Measurements from ENCODE around the gene TNFRSF12A. TPM values are rescaled to one million over a fixed set of nuclear protein-coding genes. Genes with fewer than 3 reads are reported as not detected.

The TNFRSF12A gene
- total RNA-seq, 4 donors from 2014 or later = 2.3 to 59.6 (median 30.5) TPM

DNA sequence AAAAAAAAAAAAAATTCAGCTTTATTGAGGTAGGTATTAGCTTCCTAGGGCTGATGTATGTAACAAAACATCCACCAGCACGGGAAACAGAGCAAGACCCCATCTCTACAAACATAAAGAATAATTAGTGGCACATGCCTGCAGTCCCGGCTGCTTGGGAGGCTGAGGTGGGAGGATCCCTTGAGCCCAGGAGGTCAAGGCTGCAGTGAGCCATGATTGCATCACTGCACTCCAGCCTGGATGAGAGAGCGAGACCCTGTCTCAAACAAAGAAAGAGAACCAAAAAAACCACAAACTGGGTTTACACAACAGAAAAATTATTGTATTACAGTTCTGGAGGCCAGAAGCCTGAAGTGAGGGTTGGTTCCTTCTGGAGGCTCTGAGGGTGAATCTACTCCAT is 22.2 kb downstream of the TNFRSF12A start:
- Histone ChIP-seq H3K4me1 (peaks cover 33% of the 10 kb centered on the region), H3K4me3 (no peak overlapping the region), H3K27ac (no peak overlapping the region), H3K9me3 (no peaks in the 10 kb centered on the region), H3K36me3 (no peaks in the 10 kb centered on the region), H3K27me3 (peaks cover 89% of the 10 kb centered on the region)
- no peak for DNase-seq (ENCODE audit: low spot score in 2 of 2)
- no peak for TF ChIP-seq EP300 (IDR thresholded peaks at IDR 0.05)
- WGBS = 93% methylated on average over 3 of the region's 3 CpGs

- WGBS = 89% methylated on average over 6 of the region's 6 CpGs
- no peak for DNase-seq (ENCODE audit: low spot score in 2 of 2)
- H3K4me3 ChIP-seq = no peak overlapping the region
- peaks cover 25% of the 10 kb centered on the region for H3K4me1 ChIP-seq
- no peaks in the 10 kb centered on the region for H3K9me3 ChIP-seq
- no peaks in the 10 kb centered on the region for H3K36me3 ChIP-seq
- no peak overlapping the region for H3K27ac ChIP-seq
- TF ChIP-seq POLR2A (IDR thresholded peaks at IDR 0.05) = no peak
- no peak for TF ChIP-seq POLR2AphosphoS5 (IDR thresholded peaks at IDR 0.05)
- TF ChIP-seq, protein P1, sequence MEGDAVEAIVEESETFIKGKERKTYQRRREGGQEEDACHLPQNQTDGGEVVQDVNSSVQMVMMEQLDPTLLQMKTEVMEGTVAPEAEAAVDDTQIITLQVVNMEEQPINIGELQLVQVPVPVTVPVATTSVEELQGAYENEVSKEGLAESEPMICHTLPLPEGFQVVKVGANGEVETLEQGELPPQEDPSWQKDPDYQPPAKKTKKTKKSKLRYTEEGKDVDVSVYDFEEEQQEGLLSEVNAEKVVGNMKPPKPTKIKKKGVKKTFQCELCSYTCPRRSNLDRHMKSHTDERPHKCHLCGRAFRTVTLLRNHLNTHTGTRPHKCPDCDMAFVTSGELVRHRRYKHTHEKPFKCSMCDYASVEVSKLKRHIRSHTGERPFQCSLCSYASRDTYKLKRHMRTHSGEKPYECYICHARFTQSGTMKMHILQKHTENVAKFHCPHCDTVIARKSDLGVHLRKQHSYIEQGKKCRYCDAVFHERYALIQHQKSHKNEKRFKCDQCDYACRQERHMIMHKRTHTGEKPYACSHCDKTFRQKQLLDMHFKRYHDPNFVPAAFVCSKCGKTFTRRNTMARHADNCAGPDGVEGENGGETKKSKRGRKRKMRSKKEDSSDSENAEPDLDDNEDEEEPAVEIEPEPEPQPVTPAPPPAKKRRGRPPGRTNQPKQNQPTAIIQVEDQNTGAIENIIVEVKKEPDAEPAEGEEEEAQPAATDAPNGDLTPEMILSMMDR (IDR thresholded peaks at IDR 0.05) = no peak
- no peak for TF ChIP-seq EP300 (IDR thresholded peaks at IDR 0.05)
- H3K27me3 ChIP-seq = peaks cover 89% of the 10 kb centered on the region
These were observed 24.5 kb downstream of the TNFRSF12A start for GRCh38 chr16:3044708-3045107.

DNA sequence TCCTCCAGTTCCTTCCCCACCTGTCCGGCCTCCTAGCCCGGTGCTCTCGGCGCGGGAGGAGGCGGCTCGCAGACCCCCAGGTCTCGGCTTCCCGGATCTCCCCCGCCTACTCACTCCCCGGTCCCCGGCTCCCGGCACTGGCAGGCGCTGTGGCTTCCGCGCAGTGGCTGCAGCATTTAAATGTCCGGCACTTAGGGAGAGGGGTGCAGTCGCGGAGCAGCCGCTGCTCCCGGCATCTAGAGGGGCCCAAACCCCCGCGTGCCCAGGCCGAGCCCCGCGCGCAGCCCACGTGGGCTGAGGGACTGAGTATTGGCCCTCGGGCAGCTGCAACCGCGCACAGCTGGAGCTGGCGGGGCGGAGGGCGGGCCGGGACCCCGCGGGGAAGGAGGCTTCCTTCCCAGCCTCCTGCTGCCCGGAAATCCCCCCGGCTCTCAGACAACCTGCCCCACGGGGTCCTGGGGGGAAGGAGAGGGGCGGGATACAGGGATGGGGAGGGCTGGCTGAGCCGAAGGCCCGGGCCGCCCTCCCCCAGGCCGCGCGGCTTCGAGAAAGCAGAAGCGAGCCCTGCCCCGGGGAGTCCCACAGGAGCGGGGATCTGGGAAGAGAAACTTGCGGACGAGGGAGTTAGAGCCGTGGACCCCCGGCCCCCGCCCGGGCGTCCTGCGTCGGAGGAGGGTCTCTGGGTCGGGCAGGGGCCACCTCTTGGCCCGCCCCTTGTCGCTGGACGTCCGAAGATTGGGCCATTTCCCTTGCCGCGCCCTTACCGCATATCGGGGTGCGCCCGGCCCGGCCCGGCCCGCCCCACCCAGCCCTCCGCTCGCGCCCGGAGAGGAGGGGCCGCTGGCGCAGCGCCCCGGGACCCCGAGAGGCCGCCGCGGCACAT is 25.8 kb downstream of the TNFRSF12A start, which contains the start of gene MMP25:
TSS of gene MMP25 (plus strand) at position 804 of the 883 bp plus-strand sequence. CDS start 357 bp downstream, outside the sequence.
- DNase-seq (ENCODE audit: low spot score in 2 of 2) = no peak
- no peaks in the 10 kb centered on the region for H3K9me3 ChIP-seq
- H3K4me3 ChIP-seq = peak within 1 kb of the TSS; percentile 60
- H3K27me3 ChIP-seq = peaks cover 82% of the 10 kb centered on the region
- H3K4me1 ChIP-seq = peaks cover 25% of the 10 kb centered on the region
- TF ChIP-seq POLR2AphosphoS5 (IDR thresholded peaks at IDR 0.05) (no peak), EP300 (IDR thresholded peaks at IDR 0.05) (no peak), POLR2A (IDR thresholded peaks at IDR 0.05) (no peak)
- TF ChIP-seq, protein P1 (IDR thresholded peaks at IDR 0.05) = no peak
- H3K27ac ChIP-seq = no peak within 1 kb of the TSS
- 0% methylated on average over 2 of the region's 86 CpGs for WGBS
- H3K36me3 ChIP-seq = no peaks in the 10 kb centered on the region

GRCh38 chr16:3046641-3047386 is 26.6 kb downstream of the TNFRSF12A start:
- no peak overlapping the region for H3K27ac ChIP-seq
- DNase-seq (ENCODE audit: low spot score in 2 of 2) = no peak
- H3K36me3 ChIP-seq = no peaks in the 10 kb centered on the region
- TF ChIP-seq EP300 (IDR thresholded peaks at IDR 0.05) (no peak), POLR2AphosphoS5 (IDR thresholded peaks at IDR 0.05) (no peak), POLR2A (IDR thresholded peaks at IDR 0.05) (no peak)
- TF ChIP-seq, protein P1 (IDR thresholded peaks at IDR 0.05) = no peak
- H3K27me3 ChIP-seq = peaks cover 74% of the 10 kb centered on the region
- H3K4me1 ChIP-seq = peaks cover 25% of the 10 kb centered on the region
- H3K9me3 ChIP-seq = no peaks in the 10 kb centered on the region
- WGBS = 0% methylated on average over 20 of the region's 54 CpGs
- H3K4me3 ChIP-seq = peak overlapping the region; percentile 60

DNA sequence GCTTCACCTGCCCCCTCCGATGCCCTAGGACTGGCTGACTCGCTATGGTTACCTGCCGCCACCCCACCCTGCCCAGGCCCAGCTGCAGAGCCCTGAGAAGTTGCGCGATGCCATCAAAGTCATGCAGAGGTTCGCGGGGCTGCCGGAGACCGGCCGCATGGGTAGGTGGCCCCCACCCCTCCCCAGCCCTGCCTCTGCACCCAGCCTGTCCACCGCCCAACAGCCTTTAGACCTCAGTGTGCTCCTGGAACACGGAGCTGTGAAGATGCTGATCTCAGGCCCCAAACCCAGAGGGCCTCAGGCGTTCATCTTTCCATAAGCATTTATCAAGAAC is 27.2 kb downstream of the TNFRSF12A start:
- Histone ChIP-seq H3K9me3 (no peaks in the 10 kb centered on the region), H3K27ac (no peak overlapping the region), H3K36me3 (no peaks in the 10 kb centered on the region), H3K4me3 (no peak overlapping the region), H3K4me1 (peaks cover 25% of the 10 kb centered on the region), H3K27me3 (peaks cover 74% of the 10 kb centered on the region)
- 25% methylated on average over 11 of the region's 13 CpGs for WGBS
- DNase-seq (ENCODE audit: low spot score in 2 of 2) = no peak
- TF ChIP-seq POLR2AphosphoS5 (IDR thresholded peaks at IDR 0.05) = no peak
- no peak for TF ChIP-seq POLR2A (IDR thresholded peaks at IDR 0.05)
- no peak for TF ChIP-seq EP300 (IDR thresholded peaks at IDR 0.05)
- TF ChIP-seq, protein P1 (IDR thresholded peaks at IDR 0.05) = no peak
